Purkinje cell (primary cell): ENCODE results near the gene RAB20. TPM values are rescaled to one million over a fixed set of nuclear protein-coding genes. Genes with fewer than 3 reads are reported as not detected.

ENCODE experiments used
- polyA plus RNA-seq: library from polyadenylated mRNA; unstranded; fragments of >200 nt; fragmentation: Nextera tagmentation; gene quantifications from 2 replicates; pipeline ENCODE4 v1.2.1, GENCODE V29; 2014

The RAB20 gene
- 2.9 and 4.1 TPM in 2 replicates for polyA plus RNA-seq

GRCh38 chr13:110561344-110562035 lies at the start of gene RAB20:
TSS of gene RAB20 (minus strand) at chr13:110561722. CDS start at chr13:110561519, 203 bp downstream.

Other genes starting within 250 kb of the RAB20 start
- 18.1 and 20.5 TPM in 2 replicates for gene NAXD, start 53.8 kb upstream of the RAB20 start, polyA plus RNA-seq
- 5.6 and 8.3 TPM in 2 replicates for gene CARS2, start 144.4 kb upstream of the RAB20 start, polyA plus RNA-seq
- 2.4 and 5.5 TPM in 2 replicates for gene ING1, start 152.0 kb upstream of the RAB20 start, polyA plus RNA-seq